Heart right ventricle (tissue), 16 donors: Measurements from ENCODE around the gene ATP2C2. TPM values are rescaled to one million over a fixed set of nuclear protein-coding genes. Genes with fewer than 3 reads are reported as not detected.

Experiments used
- ATAC-seq, 8 donors: fragments of 200-7000 bp; cut with Tn5 transposase; one replicate each; pipeline ENCODE4 v1.9.1; 2020; ENCODE audit warnings: mild to moderate bottlenecking in 8 of 8, moderate library complexity in 8 of 8, moderate number of reproducible peaks in 1 of 8
- DNase-seq, 2 donors: peaks; one replicate each; pipeline ENCODE4 v3.0.0-alpha.2; 2020
- H3K27ac ChIP-seq, 10 donors: fragments of 200-600 bp; sonication (generic) in 2 of 10; one replicate each; pipeline versions ENCODE4 v1.5.0 to v1.8.0; 2020 to 2022; ENCODE audit warnings: mild to moderate bottlenecking in 3 of 10
- H3K27me3 ChIP-seq, 7 donors: fragments of 200-600 bp; one replicate each; pipeline ENCODE4 v1.8.0; 2021 to 2022; ENCODE audit warnings: mild to moderate bottlenecking in 2 of 7
- H3K36me3 ChIP-seq, 9 donors: fragments of 200-600 bp; sonication (generic) in 1 of 9; one replicate each; pipeline versions ENCODE4 v1.5.0 to v1.8.0; 2020 to 2022; ENCODE audit warnings: mild to moderate bottlenecking in 2 of 9
- H3K4me1 ChIP-seq, 9 donors: fragments of 200-600 bp; sonication (generic) in 1 of 9; one replicate each; pipeline versions ENCODE4 v1.5.0 to v1.8.0; 2020 to 2022; ENCODE audit warnings: mild to moderate bottlenecking in 4 of 9
- H3K4me3 ChIP-seq, 10 donors: fragments of 200-600 bp; sonication (generic) in 2 of 10; one replicate each; pipeline versions ENCODE4 v1.5.0 to v1.8.0; 2020 to 2022; ENCODE audit warnings: mild to moderate bottlenecking in 7 of 10, moderate library complexity in 2 of 10
- H3K9me3 ChIP-seq, 11 donors: fragments of 200-600 bp in 10 of 11; sonication (generic) in 2 of 11; one replicate each; pipeline versions ENCODE4 v1.5.0 to v1.8.0; 2013 to 2022; ENCODE audit warnings: mild to moderate bottlenecking in 2 of 11, control low read depth in 1 of 11, moderate library complexity in 1 of 11
- WGBS, 2 donors: extraction: QIAGEN DNeasy Blood & Tissue Kit; methylation state at CpG; one replicate each; pipeline ENCODE4 v1.1.7; 2013; ENCODE audit warnings: inconsistent platforms in 1 of 2; 5-methylcytosine and 5-hydroxymethylcytosine counted together
- intact Hi-C, 10 donors: fragments of 100-400 bp; cut with DNase I; formaldehyde crosslinking; loops; one replicate each; pipeline versions ENCODE4 v1.11.1 to v1.14.2; 2022
- polyA plus RNA-seq, 2 donors: library from polyadenylated mRNA; stranded (reverse); fragments of 200-250 nt; gene quantifications; one replicate each; pipeline ENCODE4 v1.2.3, GENCODE V29; 2013
- total RNA-seq, 10 donors: library from RNA; stranded (reverse); fragmentation: NEBNext Ultra II Directional in 3 of 10; extraction: Animal tissue kit (Norgen Biotek cat#: 25700) in 3 of 10; gene quantifications; one replicate each; pipeline versions ENCODE4 v1.2.1 to v1.2.4, GENCODE V29; 2021 to 2023
- TF ChIP-seq, protein P1 (sequence below), 9 donors: fragments of 200-600 bp; sonication (generic) in 2 of 9; IDR thresholded peaks; one replicate each; pipeline versions ENCODE4 v1.5.0 to v1.8.0; 2021 to 2022; ENCODE audit warnings: antibody characterized with exemption in 9 of 9, mild to moderate bottlenecking in 5 of 9, moderate library complexity in 1 of 9
- donor health status: Arrhythmogenic right ventricular cardiomyopathy.
- donor health status: ischemic (EF 13 %, LVEDD 7.1; RV severe dilation, severe dysfunction).
- donor health status: healthy with polysubstance abuse.
- donor health status: DM: no; HTN: yes; CAD: no.
- donor health status: DM: no; HTN: no; CAD: no.
- donor health status: ischemic (EF 25% LVEDD 6.9; RV normal size, moderate dysfunction).
- donor health status: ischemic (EF 25% LVEDD 5.7; RV mildly dilated, moderate dysfunction).
- donor health status: healthy.
- donor health status: DM: yes; HTN: yes; CAD: no.
- donor health status: Ischemic cardiomyopathy.
- donor health status: ischemic (EF 35%, LVEDD 5.7; RV mildly dilated, moderate dysfunction).
- donor health status: nonischemic (EF 11% LVEDD 7.7; RV severe dilation, severe dysfunction).
- donor health status: DM: yes; HTN: yes; CAD: no.
- donor health status: PGD.
- donor health status: ischemic (EF 29% LVEDD 5.4; RV normal size, mild dysfunction).
- donor health status: nonischemic (EF 23%, LVEDD 6.1; RV moderate dilation, normal function).

ATP2C2 gene
- total and polyA plus RNA-seq, 12 donors, result 0.01 TPM; not detected in 11

DNA sequence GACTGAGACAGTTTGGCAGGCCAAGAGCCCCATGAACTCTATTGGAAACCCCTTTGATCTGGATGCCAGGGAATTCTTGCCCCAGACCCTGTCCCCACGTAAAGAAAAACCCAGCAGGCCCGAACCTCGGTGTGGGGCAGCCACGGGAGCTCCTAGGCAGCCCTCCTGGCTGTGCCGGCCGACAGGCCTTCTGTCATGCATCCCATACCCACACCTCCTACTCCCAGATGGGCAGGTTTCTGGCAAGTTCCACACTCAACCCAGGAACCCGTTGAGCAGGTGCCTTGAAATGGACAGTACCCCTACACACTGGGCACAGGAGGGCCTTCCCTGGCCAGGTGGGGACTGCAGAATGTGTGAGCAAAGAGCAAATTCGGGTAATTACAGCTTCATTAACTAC lies 23.6 kb upstream of the ATP2C2 start:
- 85 to 87% methylated on average over 8 of the region's 8 CpGs for WGBS, 2 donors
- ATAC-seq, result no peak
- no peaks in the 10 kb centered on the region for H3K36me3 ChIP-seq
- DNase-seq, result no peak
- intact Hi-C loops, result no loop called here
- H3K4me3 ChIP-seq, result no peak overlapping the region
- no peak overlapping the region for H3K27ac ChIP-seq
- peaks cover 0 to 7% (median 0%) of the 10 kb centered on the region in 7 donors for H3K27me3 ChIP-seq
- no peaks in the 10 kb centered on the region for H3K9me3 ChIP-seq
- no peaks in the 10 kb centered on the region for H3K4me1 ChIP-seq
- TF ChIP-seq, protein P1, sequence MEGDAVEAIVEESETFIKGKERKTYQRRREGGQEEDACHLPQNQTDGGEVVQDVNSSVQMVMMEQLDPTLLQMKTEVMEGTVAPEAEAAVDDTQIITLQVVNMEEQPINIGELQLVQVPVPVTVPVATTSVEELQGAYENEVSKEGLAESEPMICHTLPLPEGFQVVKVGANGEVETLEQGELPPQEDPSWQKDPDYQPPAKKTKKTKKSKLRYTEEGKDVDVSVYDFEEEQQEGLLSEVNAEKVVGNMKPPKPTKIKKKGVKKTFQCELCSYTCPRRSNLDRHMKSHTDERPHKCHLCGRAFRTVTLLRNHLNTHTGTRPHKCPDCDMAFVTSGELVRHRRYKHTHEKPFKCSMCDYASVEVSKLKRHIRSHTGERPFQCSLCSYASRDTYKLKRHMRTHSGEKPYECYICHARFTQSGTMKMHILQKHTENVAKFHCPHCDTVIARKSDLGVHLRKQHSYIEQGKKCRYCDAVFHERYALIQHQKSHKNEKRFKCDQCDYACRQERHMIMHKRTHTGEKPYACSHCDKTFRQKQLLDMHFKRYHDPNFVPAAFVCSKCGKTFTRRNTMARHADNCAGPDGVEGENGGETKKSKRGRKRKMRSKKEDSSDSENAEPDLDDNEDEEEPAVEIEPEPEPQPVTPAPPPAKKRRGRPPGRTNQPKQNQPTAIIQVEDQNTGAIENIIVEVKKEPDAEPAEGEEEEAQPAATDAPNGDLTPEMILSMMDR (IDR thresholded peaks at IDR 0.05), result no peak

DNA sequence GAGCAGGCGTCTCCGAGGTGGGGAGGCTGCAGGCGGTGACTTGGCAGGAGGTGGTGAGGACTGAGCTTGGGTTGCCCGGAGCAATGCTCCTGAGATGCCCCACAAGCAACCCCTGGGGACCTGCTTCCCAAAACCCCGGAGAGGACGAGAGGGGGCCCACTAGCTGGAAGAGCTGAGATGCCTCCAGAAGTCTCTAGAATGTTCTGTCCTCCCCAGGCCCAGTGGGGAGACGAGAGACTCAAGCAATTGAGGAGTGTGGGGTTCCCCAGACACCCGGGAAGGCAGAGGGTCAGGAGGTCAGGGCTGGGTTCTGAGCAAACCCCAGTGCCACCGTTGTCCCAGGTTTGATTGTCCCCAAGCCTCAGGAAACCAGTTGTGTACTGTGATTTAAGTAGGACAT lies 21.2 kb upstream of the ATP2C2 start:
- no peaks in the 10 kb centered on the region for H3K4me1 ChIP-seq
- ATAC-seq (no peak), DNase-seq (no peak)
- 77 to 85% methylated on average over 9 of the region's 9 CpGs for WGBS, 2 donors
- TF ChIP-seq, protein P1 (IDR thresholded peaks at IDR 0.05), result no peak
- no peaks in the 10 kb centered on the region for H3K9me3 ChIP-seq
- intact Hi-C loops, result no loop called here
- no peaks in the 10 kb centered on the region for H3K36me3 ChIP-seq
- H3K4me3 ChIP-seq, result no peak overlapping the region
- no peak overlapping the region for H3K27ac ChIP-seq
- H3K27me3 ChIP-seq, result peaks cover 0 to 7% (median 0%) of the 10 kb centered on the region in 7 donors

DNA sequence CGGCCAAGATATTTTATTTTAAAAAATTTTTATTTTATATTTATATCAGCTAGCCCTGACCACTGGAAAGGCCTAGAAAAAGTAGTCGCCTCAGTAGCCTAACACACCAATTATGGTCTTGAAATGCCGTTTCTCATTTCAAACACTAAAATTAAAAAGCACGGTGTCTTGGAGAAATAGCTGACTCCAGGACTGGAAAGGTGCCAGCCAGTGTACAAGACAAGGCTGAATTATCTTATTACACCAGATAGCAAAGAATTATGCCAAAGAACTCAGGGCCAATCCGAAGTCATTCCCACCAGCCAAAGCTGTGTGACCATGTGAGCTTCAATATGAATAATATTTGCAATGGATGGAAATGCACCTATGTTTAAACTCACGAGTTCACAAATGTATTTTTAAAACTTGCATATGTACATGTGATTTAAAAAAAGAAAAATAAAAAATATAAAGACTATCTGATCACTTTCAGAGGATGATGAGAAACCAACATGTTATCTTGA lies 19.9 kb upstream of the ATP2C2 start:
- Histone ChIP-seq H3K9me3 (no peaks in the 10 kb centered on the region), H3K27ac (no peak overlapping the region), H3K27me3 (peaks cover 0 to 10% (median 0%) of the 10 kb centered on the region in 7 donors), H3K4me3 (no peak overlapping the region), H3K36me3 (no peaks in the 10 kb centered on the region), H3K4me1 (no peaks in the 10 kb centered on the region)
- DNase-seq (no peak), ATAC-seq (no peak)
- WGBS, 2 donors, result 70 to 78% methylated on average over 6 of the region's 6 CpGs
- TF ChIP-seq, protein P1 (IDR thresholded peaks at IDR 0.05), result no peak
- intact Hi-C loops, result no loop called here

DNA sequence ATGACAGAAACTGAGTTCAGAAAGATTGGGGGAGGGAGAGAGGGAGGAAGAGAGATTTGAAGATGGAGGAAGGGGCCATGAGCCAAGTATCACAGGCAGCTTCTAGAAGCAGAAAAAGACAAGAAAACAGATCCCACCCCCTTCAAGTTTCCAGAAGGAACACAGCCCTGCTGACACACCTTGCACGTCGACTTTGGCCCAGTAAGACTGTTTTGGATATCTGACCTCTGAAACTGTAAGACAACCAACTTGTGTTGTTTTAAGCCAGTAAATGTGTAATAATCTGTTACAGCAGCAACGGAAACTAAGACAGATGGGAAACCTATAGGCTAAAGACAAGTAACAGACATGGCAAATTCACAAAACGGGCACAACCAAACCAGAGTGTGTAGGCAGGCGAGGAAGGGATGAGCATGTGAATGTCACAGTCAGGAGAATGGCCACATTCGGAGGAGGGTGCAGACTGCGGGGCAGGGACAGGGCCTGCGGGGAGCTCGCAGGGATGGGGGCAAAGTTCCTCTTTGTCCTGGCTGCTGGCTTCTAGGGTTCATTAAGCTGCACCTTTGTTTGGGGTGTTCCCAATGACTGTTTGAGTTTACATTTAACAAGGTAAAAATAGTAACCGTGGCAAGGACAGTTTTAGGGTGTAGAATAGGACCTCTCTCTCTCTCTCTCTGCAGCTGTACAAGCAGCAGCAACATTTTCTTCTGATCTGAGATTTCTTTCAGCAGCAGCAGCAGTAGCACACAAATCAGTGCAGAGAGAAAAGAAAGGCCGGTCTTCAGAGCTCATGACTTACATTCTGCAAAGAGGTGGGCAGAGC lies 18.3 kb upstream of the ATP2C2 start:
- no peak overlapping the region for H3K27ac ChIP-seq
- WGBS, 2 donors, result 87 to 88% methylated on average over 11 of the region's 11 CpGs
- peaks cover 0 to 10% (median 3%) of the 10 kb centered on the region in 7 donors for H3K27me3 ChIP-seq
- TF ChIP-seq, protein P1 (IDR thresholded peaks at IDR 0.05), result no peak
- H3K36me3 ChIP-seq, result no peaks in the 10 kb centered on the region
- DNase-seq (no peak), ATAC-seq (no peak)
- intact Hi-C loops, result no loop called here
- no peak overlapping the region for H3K4me3 ChIP-seq
- no peaks in the 10 kb centered on the region for H3K9me3 ChIP-seq
- no peaks in the 10 kb centered on the region for H3K4me1 ChIP-seq
